GM23248 (cell line): ENCODE measurements around the gene EIPR1.

ENCODE experiments used
- EZH2 ChIP-seq: fragments of 200-600 bp; sonication (generic); IDR thresholded peaks from 2 replicates; pipeline ENCODE4 v1.6.1; 2018; ENCODE audit warnings: antibody characterized with exemption, mild to moderate bottlenecking; ENCODE audit not compliant: insufficient read depth, poor library complexity, severe bottlenecking
- EZH2phosphoT487 ChIP-seq: fragments of 200-600 bp; sonication (generic); IDR thresholded peaks from 2 replicates; pipeline ENCODE4 v1.6.1; 2018; ENCODE audit warnings: antibody characterized with exemption, moderate library complexity, mild to moderate bottlenecking, low read depth; ENCODE audit not compliant: insufficient read depth

GRCh38 chr2:3159782-3160545 lies 217.7 kb downstream of the EIPR1 start:
- TF ChIP-seq EZH2 (no peak), EZH2phosphoT487 (no peak)
